Measurements from ENCODE around the gene NFE2L2. TPM values are rescaled to one million over a fixed set of nuclear protein-coding genes. Genes with fewer than 3 reads are reported as not detected.
A peak's percentile ranks its signal among the peaks of the same experiment; 100 is the strongest.

NFE2L2 gene
- total RNA-seq, 1 donor from 2014 or later: 105 TPM

- Histone ChIP-seq H3K9me3 (no peaks in the 10 kb centered on the region), H3K36me3 (peaks cover 12% of the 10 kb centered on the region), H3K4me3 (no peak overlapping the region), H3K4me1 (peaks cover 86% of the 10 kb centered on the region), H3K27ac (peak overlapping the region; percentile 78), H3K27me3 (ENCODE audit: low read depth) (no peaks in the 10 kb centered on the region)
- DNase-seq: no peak
- ATAC-seq: no peak
- intact Hi-C loops (cut with DNase I): no loop called here
- no peak for TF ChIP-seq CTCF (IDR thresholded peaks at IDR 0.05)
Observed at GRCh38 chr2:177239053-177239452, 25.5 kb downstream of the NFE2L2 start.

- no peak overlapping the region for H3K4me3 ChIP-seq
- TF ChIP-seq CTCF (IDR thresholded peaks at IDR 0.05): no peak
- no peaks in the 10 kb centered on the region for H3K27me3 ChIP-seq (ENCODE audit: low read depth)
- peaks cover 23% of the 10 kb centered on the region for H3K36me3 ChIP-seq
- no peak for ATAC-seq
- DNase-seq: no peak
- intact Hi-C loops (cut with DNase I): no loop called here
- H3K9me3 ChIP-seq: no peaks in the 10 kb centered on the region
- H3K4me1 ChIP-seq: peaks cover 86% of the 10 kb centered on the region
- peak overlapping the region; percentile 34 for H3K27ac ChIP-seq
Observed at GRCh38 chr2:177237932-177238331, 26.6 kb downstream of the NFE2L2 start.

- Histone ChIP-seq H3K27ac (no peak overlapping the region), H3K9me3 (no peaks in the 10 kb centered on the region), H3K4me3 (no peak overlapping the region), H3K36me3 (peaks cover 43% of the 10 kb centered on the region), H3K4me1 (peaks cover 72% of the 10 kb centered on the region), H3K27me3 (ENCODE audit: low read depth) (no peaks in the 10 kb centered on the region)
- no peak for ATAC-seq
- DNase-seq: no peak
- intact Hi-C loops (cut with DNase I): no loop called here
- no peak for TF ChIP-seq CTCF (IDR thresholded peaks at IDR 0.05)
Observed at GRCh38 chr2:177235855-177236437, 28.6 kb downstream of the NFE2L2 start.

- Histone ChIP-seq H3K4me3 (no peak overlapping the region), H3K27me3 (ENCODE audit: low read depth) (no peaks in the 10 kb centered on the region), H3K36me3 (peaks cover 59% of the 10 kb centered on the region), H3K9me3 (no peaks in the 10 kb centered on the region), H3K4me1 (peaks cover 59% of the 10 kb centered on the region), H3K27ac (no peak overlapping the region)
- no peak for TF ChIP-seq CTCF (IDR thresholded peaks at IDR 0.05)
- ATAC-seq (no peak), DNase-seq (no peak)
- intact Hi-C loops (cut with DNase I): no loop called here
Observed at GRCh38 chr2:177234267-177234666, 30.3 kb downstream of the NFE2L2 start.

GRCh38 chr2:177232098-177232704, 32.3 kb downstream of the NFE2L2 start:
- DNase-seq: no peak
- ATAC-seq: no peak
- Histone ChIP-seq H3K4me3 (no peak overlapping the region), H3K4me1 (peaks cover 55% of the 10 kb centered on the region), H3K9me3 (no peaks in the 10 kb centered on the region), H3K36me3 (peaks cover 66% of the 10 kb centered on the region), H3K27me3 (ENCODE audit: low read depth) (no peaks in the 10 kb centered on the region), H3K27ac (no peak overlapping the region)
- TF ChIP-seq CTCF (IDR thresholded peaks at IDR 0.05): no peak
- intact Hi-C loops (cut with DNase I): no loop called here
